Measurements from ENCODE around the gene ARHGAP26. TPM values are rescaled to one million over a fixed set of nuclear protein-coding genes. Genes with fewer than 3 reads are reported as not detected.

The ARHGAP26 gene
- total and polyA plus RNA-seq, 2 of the 4 experiments (the other 2 are of a cell fraction) = 0.54 to 0.56 TPM

DNA sequence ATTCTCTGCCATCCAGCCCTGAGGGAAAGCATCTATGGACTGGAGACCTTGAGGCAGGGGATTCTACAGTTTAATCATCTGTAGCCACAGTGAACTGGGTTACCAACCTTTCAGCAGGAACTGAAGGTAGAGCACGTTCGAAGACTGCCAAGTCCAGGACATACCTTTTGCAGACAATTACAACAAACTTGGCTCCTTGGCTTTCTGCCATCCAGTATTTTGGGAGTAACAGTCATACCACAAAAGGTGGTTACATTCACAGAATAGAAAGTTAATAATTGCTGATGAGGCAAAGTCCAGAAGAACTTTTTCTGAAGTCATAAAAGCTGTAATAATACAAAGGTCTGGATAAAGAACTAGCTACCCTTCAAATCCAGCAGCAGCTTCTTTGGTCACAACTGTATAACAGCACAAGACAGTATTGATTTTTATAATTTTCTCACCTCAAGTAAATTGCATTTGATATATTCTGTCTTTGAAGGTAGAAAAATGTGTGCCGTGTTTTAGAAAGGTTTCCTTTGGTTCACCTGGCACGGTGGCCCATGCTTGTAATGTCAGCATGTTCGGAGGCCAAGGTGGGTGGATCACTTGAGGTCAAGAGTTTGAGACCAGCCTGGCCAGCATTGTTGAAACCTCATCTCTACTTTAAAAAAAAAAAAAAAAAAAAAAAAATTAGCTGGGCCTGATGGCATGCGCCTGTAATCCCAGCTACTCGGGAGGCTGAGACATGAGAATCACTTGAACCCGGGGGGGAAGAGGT, 396.7 kb downstream of the ARHGAP26 start:
- no peaks in the 10 kb centered on the region for H3K9me3 ChIP-seq (ENCODE audit: control insufficient read depth, insufficient read depth, low read length)
- no peak overlapping the region for H2BK120ac ChIP-seq (ENCODE audit: low read depth, low read length)
- H2BK5ac ChIP-seq (ENCODE audit: low read depth, low read length, poor library complexity, severe bottlenecking) = no peak overlapping the region
- H3K27ac ChIP-seq (ENCODE audit: insufficient read depth, low read length) = no peak overlapping the region
- intact Hi-C loops (cut with micrococcal nuclease) = no loop called here
- TF ChIP-seq, protein P1, sequence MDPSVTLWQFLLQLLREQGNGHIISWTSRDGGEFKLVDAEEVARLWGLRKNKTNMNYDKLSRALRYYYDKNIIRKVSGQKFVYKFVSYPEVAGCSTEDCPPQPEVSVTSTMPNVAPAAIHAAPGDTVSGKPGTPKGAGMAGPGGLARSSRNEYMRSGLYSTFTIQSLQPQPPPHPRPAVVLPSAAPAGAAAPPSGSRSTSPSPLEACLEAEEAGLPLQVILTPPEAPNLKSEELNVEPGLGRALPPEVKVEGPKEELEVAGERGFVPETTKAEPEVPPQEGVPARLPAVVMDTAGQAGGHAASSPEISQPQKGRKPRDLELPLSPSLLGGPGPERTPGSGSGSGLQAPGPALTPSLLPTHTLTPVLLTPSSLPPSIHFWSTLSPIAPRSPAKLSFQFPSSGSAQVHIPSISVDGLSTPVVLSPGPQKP (IDR thresholded peaks at IDR 0.05; ENCODE audit: borderline replicate concordance, low read depth, low read length) = no peak
- peak; percentile 86 for TF ChIP-seq MAFK (IDR thresholded peaks at IDR 0.05; ENCODE audit: low read depth, low read length)
- H2BK20ac ChIP-seq (ENCODE audit: low read depth, low read length) = no peak overlapping the region
- H3K9me1 ChIP-seq (ENCODE audit: insufficient read depth, low read length) = peaks cover 3% of the 10 kb centered on the region; the same call in 1 of the 2 replicates
- H3K4me2 ChIP-seq (ENCODE audit: low read depth, low read length) = no peak overlapping the region
- 0 out of 2 replicates have a peak overlapping the region, but pooled peaks have one; percentile 2 for H2AK5ac ChIP-seq (ENCODE audit: low read depth, low read length)
- no CpG with 5 or more reads among the region's 8 CpGs for WGBS, 2 experiments (ENCODE audit: extremely low coverage in 2 of 2, insufficient read length in 1 of 2)
- no peak overlapping the region for H2BK15ac ChIP-seq (ENCODE audit: low read depth, low read length)
- POLR2A ChIA-PET (ENCODE audit: unreplicated experiment) = no interaction called here
- peaks cover 4% of the 10 kb centered on the region for H3K4me1 ChIP-seq (ENCODE audit: control insufficient read depth, insufficient read depth, low read length)
- H3K9ac ChIP-seq (ENCODE audit: low read depth, low read length) = no peak overlapping the region
- no peak overlapping the region for H3K23ac ChIP-seq (ENCODE audit: low read depth, low read length)
- H3K79me1 ChIP-seq (ENCODE audit: low read depth in 1 of 2, low read length in 2 of 2) = no peaks in the 10 kb centered on the region
- no peaks in the 10 kb centered on the region for H3K36me3 ChIP-seq (ENCODE audit: control insufficient read depth, insufficient read depth, low read length)
- no peak overlapping the region for H4K8ac ChIP-seq (ENCODE audit: low read depth in 2 of 2, low read length in 2 of 2)
- CTCF ChIA-PET = no interaction called here
- no peak overlapping the region for H2AFZ ChIP-seq (replicated peaks; ENCODE audit: low read length, poor library complexity)
- H4K91ac ChIP-seq (ENCODE audit: insufficient read depth, low read depth, low read length) = no peak overlapping the region
- no peak overlapping the region for H3K56ac ChIP-seq (ENCODE audit: extremely low read depth, insufficient read depth, low read length)
- H2AK9ac ChIP-seq (replicated peaks; ENCODE audit: low read depth, low read length, poor library complexity) = no peak overlapping the region
- DNase-seq (no peak), ATAC-seq (ENCODE audit: low read depth) (no peak)
- no TSS peak for BruUV-seq (replicated peaks)
- in situ Hi-C loops (cut with MboI; ENCODE audit: low sequenced_read_pairs) = no loop called here
- H3K4ac ChIP-seq (ENCODE audit: low read depth, low read length) = no peak overlapping the region
- H3K27me3 ChIP-seq (ENCODE audit: control insufficient read depth, insufficient read depth, low read length) = no peaks in the 10 kb centered on the region
- H3K14ac ChIP-seq (replicated peaks; ENCODE audit: low read depth, low read length) = no peak overlapping the region
- no peaks in the 10 kb centered on the region for H4K20me1 ChIP-seq (ENCODE audit: insufficient read depth, low read length)
- dilution Hi-C loops (cut with HindIII; ENCODE audit: low sequenced_read_pairs, unreplicated experiment) = no loop called here
- H3K4me3 ChIP-seq (ENCODE audit: insufficient read depth, low read depth, low read length) = no peak overlapping the region
- no peak overlapping the region for H4K5ac ChIP-seq (ENCODE audit: low read depth, low read length)
- no peak overlapping the region for H3K18ac ChIP-seq (ENCODE audit: low read depth, low read length)
